Subcutaneous adipose tissue (tissue), 4 donors: ENCODE data around the gene WWOX. TPM values are rescaled to one million over a fixed set of nuclear protein-coding genes. Genes with fewer than 3 reads are reported as not detected.

Experiments used
- CTCF ChIP-seq: fragments of 450-650 bp; IDR thresholded peaks from one replicate; pipeline ENCODE4 v1.5.1; 2016; ENCODE audit warnings: low read depth, mild to moderate bottlenecking, control low read depth, antibody characterized with exemption, moderate library complexity
- total RNA-seq, 4 donors: library from RNA; depleted of rRNA; stranded (reverse); fragments of >200 nt; gene quantifications; one replicate each; pipeline ENCODE4 v1.1.0, GENCODE V29; 2016

Gene WWOX
- total RNA-seq, 4 donors from 2014 or later: 31.4 to 67.8 (median 46.0) TPM

GRCh38 chr16:78294538-78295225 lies 195.2 kb downstream of the WWOX start:
- TF ChIP-seq CTCF: no peak

GRCh38 chr16:78297066-78297666 lies 197.7 kb downstream of the WWOX start:
- no peak for TF ChIP-seq CTCF

- no peak for TF ChIP-seq CTCF
Measured at GRCh38 chr16:78298986-78299385, 199.5 kb downstream of the WWOX start.

GRCh38 chr16:78300469-78300868 lies 201.0 kb downstream of the WWOX start:
- TF ChIP-seq CTCF: no peak

GRCh38 chr16:78303946-78304345 lies 204.5 kb downstream of the WWOX start:
- no peak for TF ChIP-seq CTCF

- no peak for TF ChIP-seq CTCF
Measured at GRCh38 chr16:78306361-78306760, 206.9 kb downstream of the WWOX start.

GRCh38 chr16:78307824-78308528 lies 208.5 kb downstream of the WWOX start:
- no peak for TF ChIP-seq CTCF
